Tibial nerve (tissue), 3 donors: ENCODE measurements around the gene CALHM4.

Source experiments
- POLR2A ChIP-seq, 2 donors: fragments of 450-650 bp; IDR thresholded peaks; one replicate each; pipeline ENCODE4 v1.6.1; 2017; ENCODE audit warnings: antibody characterized with exemption in 2 of 2, mild to moderate bottlenecking in 2 of 2, moderate library complexity in 2 of 2
- TF ChIP-seq, protein P1 (sequence below), 5 experiments: fragments of 200-600 bp in 3 of 5; fragments of 450-650 bp in 2 of 5; sonication (generic) in 3 of 5; IDR thresholded peaks; one replicate each; pipeline ENCODE4 v1.5.1; 2016 to 2019; ENCODE audit warnings: antibody characterized with exemption in 5 of 5, mild to moderate bottlenecking in 3 of 5, moderate library complexity in 2 of 5

GRCh38 chr6:116513224-116513875 lies 40.2 kb upstream of the CALHM4 start:
- TF ChIP-seq POLR2A (IDR thresholded peaks at IDR 0.05) = no peak
- TF ChIP-seq, protein P1, sequence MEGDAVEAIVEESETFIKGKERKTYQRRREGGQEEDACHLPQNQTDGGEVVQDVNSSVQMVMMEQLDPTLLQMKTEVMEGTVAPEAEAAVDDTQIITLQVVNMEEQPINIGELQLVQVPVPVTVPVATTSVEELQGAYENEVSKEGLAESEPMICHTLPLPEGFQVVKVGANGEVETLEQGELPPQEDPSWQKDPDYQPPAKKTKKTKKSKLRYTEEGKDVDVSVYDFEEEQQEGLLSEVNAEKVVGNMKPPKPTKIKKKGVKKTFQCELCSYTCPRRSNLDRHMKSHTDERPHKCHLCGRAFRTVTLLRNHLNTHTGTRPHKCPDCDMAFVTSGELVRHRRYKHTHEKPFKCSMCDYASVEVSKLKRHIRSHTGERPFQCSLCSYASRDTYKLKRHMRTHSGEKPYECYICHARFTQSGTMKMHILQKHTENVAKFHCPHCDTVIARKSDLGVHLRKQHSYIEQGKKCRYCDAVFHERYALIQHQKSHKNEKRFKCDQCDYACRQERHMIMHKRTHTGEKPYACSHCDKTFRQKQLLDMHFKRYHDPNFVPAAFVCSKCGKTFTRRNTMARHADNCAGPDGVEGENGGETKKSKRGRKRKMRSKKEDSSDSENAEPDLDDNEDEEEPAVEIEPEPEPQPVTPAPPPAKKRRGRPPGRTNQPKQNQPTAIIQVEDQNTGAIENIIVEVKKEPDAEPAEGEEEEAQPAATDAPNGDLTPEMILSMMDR (IDR thresholded peaks at IDR 0.05) = no peak
